GM12878 (cell line): ENCODE data around the gene CFAP74. TPM values are rescaled to one million over a fixed set of nuclear protein-coding genes. Genes with fewer than 3 reads are reported as not detected.
A peak's percentile ranks its signal among the peaks of the same experiment; 100 is the strongest.

Source experiments
- BCLAF1 ChIP-seq: fragments of 450-650 bp; IDR thresholded peaks from 2 replicates; pipeline ENCODE4 v1.6.1; 2017; ENCODE audit warnings: antibody characterized with exemption, mild to moderate bottlenecking, moderate library complexity
- SMC3 ChIP-seq: IDR thresholded peaks from 2 replicates; pipeline ENCODE4 v1.6.1; 2011; ENCODE audit warnings: low read length, improper control_type of control experiment, borderline replicate concordance
- ZNF217 ChIP-seq: fragments of 450-650 bp; IDR thresholded peaks from 2 replicates; pipeline ENCODE4 v1.6.1; 2017; ENCODE audit warnings: antibody characterized with exemption, mild to moderate bottlenecking
- polyA plus RNA-seq, 11 experiments: library from polyadenylated mRNA; depleted of rRNA in 4 of 11; unstranded in 6 of 11; stranded (reverse) in 5 of 11; fragments of >200 nt; fragmentation: Nextera tagmentation in 4 of 11; fragmentation: Illumina TruSeq in 1 of 11; extraction: Ambion mirVana in 4 of 11; extraction: Trizol in 1 of 11; gene quantifications; 1 replicate in 1 of 11; 2 replicates in 10 of 11; pipeline versions ENCODE4 v1.2.1 to v1.2.3, GENCODE V29; 2011 to 2016; ENCODE audit warnings: inconsistent platforms in 2 of 11, missing spikeins in 2 of 11, low read depth in 1 of 11
- total RNA-seq, 4 experiments: library from RNA; depleted of rRNA in 3 of 4; stranded (reverse); fragments of >200 nt in 3 of 4; fragmentation: Illumina TruSeq in 1 of 4; extraction: Trizol in 1 of 4; gene quantifications; 2 replicates each; pipeline versions ENCODE4 v1.2.1 to v1.2.3, GENCODE V29; 2013 to 2021
- TF ChIP-seq, protein P1 (sequence below): fragments of 450-650 bp; IDR thresholded peaks from 2 replicates; pipeline ENCODE4 v1.6.1; 2017; ENCODE audit warnings: mild to moderate bottlenecking, low read depth, inconsistent platforms; ENCODE audit not compliant: poor library complexity, severe bottlenecking

The CFAP74 gene
- total and polyA plus RNA-seq, 10 of the 15 experiments (the other 5 are each of a cell fraction or from before 2014, with no cell fraction given): 0.01 TPM; not detected in 9

- TF ChIP-seq, protein P1, sequence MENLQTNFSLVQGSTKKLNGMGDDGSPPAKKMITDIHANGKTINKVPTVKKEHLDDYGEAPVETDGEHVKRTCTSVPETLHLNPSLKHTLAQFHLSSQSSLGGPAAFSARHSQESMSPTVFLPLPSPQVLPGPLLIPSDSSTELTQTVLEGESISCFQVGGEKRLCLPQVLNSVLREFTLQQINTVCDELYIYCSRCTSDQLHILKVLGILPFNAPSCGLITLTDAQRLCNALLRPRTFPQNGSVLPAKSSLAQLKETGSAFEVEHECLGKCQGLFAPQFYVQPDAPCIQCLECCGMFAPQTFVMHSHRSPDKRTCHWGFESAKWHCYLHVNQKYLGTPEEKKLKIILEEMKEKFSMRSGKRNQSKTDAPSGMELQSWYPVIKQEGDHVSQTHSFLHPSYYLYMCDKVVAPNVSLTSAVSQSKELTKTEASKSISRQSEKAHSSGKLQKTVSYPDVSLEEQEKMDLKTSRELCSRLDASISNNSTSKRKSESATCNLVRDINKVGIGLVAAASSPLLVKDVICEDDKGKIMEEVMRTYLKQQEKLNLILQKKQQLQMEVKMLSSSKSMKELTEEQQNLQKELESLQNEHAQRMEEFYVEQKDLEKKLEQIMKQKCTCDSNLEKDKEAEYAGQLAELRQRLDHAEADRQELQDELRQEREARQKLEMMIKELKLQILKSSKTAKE: no peak
- TF ChIP-seq BCLAF1: no peak
- TF ChIP-seq SMC3: peak; percentile 20; the same call in 1 of the 2 replicates
- TF ChIP-seq ZNF217: no peak
Observed at GRCh38 chr1:1899266-1899966, 104.2 kb downstream of the CFAP74 start (continued).
